RPMI8226 (cell line): ENCODE data around the gene SRP14.
"Not testable (repeated sequence)": the region's sequence is repeated elsewhere in the genome, so short reads cannot be mapped to it uniquely, and the experiment has no call there.

Source experiments
- DNase-seq: peaks from one replicate; pipeline ENCODE4 v3.0.0-alpha.2; 2015

The SRP14 gene

DNA sequence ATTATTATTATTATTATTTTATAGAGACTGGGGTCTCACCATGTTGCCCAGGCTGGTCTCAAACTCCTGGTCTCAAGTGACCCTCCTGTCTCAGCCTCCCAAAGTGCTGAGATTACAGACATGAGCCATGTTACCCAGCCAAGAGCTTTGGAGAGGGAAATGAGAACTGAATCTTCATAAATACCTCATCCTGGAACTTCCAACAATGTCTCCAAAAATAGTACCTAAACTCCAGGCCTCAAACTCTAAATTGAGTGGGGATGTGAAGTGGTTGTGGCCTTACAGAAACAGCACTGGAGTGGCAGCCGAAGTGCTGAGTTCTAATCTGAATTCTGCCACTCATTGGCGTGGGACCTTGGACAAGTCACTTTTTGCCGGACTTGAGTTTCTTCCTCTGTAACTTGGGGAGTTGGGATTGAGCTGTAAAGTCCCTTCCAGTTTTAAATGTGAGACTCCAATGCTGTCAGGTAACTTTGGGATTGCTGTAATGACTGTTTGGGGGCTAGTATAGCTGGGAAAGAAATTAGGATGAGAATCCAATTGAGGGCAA is 10.0 kb upstream of the SRP14 start:
- DNase-seq = no peak

DNA sequence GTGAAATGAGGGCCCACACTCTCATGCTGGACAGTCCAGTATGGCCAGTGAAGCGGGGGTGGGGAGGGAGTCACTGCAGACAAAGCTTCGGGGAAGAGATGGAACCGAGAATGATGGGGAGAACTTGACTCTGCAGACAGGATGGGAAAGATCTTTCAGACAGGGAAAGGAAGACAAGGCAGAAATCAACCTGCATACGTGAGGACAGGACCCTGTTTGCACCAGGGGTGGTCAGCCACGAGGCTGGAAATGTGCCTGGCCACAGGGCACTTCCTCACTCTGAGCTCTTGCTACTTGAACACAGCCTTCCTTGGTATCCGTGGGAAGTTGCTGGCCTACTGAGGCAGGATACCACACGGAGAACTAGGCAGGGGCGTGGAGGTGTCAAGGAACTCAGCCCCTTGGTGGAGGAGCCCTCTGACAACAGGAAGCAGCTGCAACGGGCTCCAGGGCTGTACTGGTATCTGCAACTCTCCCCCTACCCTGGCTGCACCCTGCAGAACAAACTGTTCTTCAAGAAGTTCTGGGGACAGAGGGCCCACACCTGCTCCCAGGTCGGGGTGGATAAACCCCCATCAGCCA is 9.3 kb upstream of the SRP14 start:
- DNase-seq = peak; percentile 47

DNA sequence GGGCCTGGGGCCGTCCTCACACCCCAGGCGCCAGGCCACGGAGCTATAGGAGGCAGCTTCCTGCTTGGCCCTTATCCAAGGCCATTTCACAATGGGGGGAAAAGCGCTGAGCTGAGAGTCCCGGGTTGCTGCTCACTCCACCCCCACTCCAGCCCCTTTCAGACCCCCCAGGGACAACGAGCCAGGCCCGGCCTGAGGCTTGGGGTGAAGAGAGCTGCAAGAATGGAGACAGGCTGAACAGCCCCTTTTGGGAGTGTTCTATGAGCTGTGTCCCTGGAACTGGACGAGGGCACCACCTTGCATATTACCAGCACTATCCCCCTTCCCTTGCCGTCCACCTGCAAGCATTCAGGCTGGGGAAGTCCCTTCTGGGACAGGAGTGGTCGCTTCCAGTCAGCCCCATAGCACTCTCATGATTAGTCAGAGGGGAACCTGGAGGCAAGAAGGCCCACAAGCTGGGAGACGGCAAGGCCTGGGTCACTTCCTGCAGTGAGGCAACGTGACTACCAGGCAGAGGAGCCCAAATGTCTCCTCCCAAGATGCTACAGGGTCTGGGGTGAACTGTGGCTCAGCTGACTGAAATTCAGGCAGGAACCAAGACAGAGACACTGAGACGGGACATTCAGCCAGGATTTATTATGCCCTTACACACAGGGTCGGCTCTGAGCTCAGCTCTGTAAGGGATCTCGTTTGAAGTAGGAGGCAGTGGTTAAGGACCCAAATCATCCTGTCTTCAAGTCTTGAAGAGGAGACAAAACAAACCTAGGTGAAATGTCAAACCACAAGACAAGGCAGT is 8.6 kb upstream of the SRP14 start:
- DNase-seq = peak; percentile 24

DNA sequence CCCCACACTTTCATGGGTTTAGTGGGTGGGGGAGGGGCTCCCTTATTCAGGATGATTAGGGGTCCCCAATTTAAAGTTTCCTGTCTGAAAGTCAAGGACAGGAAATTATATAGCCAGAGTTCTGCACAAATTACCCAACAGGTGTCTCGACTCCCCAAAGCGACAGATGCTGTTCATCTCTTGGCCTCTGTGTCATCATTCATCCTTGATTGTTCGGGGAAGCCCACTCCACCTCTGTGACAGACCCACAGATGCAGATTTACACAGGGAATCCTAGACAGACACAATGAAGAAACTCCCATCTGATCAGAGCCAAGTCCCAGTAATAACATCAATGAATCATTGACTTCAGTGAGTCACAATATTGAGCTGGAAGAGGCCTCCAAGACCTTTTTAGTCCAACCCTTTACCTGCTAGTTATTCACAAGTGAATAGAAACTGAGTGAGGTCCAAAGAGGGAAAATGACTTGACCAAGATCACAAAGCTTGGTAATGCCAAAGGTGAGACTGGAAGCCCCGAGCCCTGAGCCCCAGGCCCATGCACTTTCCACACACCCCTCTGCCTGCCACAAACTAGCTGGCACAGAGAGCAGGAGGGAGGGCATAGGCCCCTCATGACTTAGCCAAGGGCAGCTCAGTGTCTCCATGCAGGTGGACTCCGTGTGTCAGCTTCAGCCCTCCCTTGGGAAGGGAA is 7.9 kb upstream of the SRP14 start:
- DNase-seq = no peak

DNA sequence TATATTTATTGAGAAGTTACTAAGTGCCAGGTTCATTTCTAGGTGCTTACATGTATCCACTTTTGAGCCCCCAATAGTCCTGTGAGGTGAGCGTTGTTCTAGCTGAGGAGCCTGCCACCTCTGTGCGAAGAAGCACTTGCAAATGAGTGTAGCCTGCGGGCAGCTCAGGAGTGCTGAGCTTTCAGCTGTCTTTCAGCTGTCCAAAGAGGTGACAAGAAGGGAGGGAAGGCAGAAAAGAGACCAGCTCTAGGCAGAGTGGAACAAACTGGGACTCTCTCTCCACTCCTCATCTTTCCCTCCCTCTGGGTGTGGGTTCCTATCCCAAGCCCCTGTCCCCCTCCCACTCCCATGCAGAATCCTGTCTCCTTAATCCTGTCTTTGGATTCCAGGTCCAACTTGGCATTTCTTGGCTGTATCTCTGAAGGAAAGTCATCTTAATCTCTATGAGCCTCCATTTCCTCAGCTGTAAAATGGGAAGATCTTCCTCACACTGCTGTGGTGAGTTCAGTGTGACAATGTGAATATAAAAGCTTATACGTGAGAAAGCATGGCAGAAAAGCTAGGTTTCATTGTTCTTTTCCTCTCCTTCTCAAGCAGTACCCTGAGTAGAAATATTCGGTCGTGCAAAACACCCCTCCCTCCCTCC is 6.7 kb upstream of the SRP14 start:
- peak; percentile 61 for DNase-seq

DNA sequence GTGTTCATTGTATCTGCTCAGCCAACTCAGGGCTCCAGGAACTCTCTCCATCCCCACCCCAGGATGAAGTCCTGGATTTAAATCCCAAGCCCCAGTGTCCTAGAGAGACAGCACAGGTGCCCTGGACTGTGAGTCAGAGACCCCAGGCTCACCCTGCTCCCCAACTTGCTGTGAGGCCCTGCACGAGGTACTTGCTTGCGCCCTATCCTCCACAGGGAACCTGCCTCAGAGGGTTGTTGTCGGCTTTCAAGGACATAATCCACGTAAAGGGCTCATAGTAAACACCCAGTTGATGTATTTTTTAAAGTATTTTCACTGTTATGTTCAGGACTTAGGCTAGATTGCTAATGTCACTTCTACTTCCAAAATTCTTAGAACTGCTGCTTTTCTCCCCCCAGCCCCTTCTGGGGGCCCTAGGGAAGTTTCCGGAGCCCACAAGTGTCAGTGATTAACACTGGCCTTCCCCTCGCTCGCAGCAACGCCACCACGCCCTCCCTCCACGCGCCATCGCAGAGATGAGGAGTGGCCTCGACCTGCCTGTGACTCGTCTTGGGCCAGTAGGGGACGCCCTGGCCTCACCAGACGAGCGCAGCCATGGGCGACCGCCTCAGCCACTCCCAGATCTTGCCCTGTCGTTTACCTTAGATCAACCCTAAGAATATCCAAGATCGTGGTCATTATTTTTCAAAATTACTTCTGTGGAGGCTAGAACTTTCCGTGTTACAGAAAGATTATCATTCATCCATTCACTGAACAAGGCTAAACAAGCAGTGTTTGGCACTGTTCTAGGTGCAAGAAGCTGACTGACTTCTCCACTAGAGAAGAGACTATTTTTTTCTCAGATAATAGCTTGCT is 6.0 kb upstream of the SRP14 start:
- peak; percentile 82 for DNase-seq

DNA sequence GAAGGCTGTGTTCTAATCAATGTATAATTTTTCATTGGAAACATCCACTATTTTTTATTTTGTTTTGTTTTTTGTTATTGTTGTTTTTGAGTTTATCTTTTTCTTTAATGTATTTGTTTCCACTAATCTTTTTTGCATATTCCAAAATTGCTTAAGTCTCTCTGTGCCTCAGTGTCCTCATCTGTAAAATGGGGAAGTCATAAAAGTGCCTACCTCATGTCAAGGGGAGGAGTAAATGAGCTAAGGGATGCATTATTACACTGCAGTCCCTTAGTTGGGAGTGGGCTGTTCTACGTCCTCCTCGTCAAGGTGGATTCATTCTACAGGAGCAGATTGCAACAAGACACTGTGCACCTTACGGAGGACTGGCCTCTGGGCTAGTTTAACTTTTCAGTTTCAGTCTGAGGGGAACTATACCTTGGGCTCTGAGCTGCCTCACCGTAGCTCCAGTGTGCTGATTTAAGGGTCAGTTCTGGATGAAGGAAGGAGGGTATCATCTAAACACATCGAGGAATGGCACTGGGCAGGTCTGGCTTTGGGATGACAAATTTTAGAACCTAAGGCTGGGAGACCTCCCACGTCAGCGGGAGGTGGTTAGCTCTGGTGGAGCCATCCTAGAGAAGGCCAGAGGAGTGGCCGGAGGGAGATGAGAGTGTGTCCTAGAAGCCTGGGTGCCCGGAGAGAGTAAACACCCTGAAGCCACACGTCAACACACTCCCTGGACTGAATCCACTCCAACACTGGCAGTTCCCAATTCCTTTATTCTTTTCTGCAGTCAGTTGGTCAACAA is 5.1 kb upstream of the SRP14 start:
- no peak for DNase-seq

DNA sequence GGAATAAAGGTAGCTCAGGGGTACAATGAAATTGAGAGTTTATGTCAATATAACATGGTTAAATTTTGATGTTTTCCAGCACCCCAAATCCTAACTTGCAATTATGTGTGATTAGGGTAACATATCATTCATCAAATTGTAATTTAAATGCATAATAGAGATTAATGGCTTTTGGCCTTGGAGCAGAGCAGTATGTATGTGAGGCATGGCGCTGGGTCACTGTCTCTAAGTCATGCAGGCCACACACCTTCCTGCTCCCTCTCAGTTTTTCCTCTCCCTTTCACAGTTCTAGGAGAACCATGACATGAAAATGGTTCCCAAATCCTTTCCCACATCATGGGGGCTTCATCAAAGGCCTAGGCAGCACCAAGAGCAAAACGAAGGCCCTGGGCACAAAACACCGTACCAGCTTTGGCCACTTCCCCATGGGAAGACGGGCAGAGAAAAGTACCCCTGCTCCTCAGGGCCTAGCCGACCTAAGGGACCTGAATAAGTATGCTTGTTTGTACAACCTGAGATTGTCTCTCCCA is 3.9 kb upstream of the SRP14 start:
- no peak for DNase-seq

DNA sequence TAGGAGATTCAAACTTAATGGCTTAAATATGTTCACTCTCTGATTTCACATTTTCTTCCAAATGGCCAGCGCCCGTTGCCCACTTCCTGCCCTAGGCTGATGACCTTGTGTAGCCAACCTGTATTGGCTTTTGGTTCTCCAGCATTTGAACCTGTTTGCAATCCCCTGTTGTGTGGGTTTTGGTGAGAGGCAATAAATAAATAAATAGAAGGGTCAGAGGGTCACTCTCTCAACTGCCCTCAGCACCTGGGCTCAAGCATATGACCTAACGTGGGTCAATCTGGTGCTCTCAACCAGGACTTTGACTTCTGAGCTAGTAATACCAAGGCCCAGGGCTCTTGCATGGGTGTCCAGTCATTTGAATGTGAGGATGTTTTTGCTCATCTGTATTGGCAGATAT is 1.8 kb upstream of the SRP14 start:
- no peak for DNase-seq

DNA sequence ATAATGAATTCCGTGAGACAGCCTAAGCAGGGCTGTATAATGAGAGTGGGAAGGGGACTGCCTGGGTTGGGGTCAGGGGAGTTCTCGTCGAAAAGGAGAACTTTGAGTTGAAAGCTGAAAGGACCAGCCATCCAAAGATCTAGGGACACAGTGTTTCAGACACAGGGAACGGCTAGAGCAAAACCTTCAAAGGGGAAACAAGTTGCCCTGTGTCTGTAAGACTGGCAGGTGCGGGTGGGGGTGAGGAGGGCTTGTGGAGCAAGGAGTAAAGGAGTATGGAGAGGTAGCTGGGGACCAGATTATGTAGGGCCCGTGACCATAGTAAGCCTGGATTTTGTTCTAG is 1.3 kb upstream of the SRP14 start:
- no peak for DNase-seq

DNA sequence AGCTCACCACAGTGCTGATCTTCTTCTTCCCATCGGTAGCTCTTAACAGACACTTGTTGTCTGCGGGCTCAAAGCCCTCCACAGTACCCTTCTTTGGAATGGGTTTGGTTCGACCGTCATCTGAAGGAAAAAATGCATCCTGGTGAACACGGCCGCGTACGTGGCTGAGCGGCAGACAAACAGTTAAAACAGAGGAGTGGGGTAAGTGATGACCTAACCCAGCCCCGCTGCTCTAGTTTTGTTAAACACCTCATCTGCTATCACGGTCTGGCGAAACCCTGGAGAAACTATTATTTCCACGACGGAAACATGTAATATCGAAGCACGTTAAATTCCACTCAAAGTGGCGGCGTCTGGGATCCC is 725 bp downstream of the SRP14 start:
- no peak for DNase-seq

DNA sequence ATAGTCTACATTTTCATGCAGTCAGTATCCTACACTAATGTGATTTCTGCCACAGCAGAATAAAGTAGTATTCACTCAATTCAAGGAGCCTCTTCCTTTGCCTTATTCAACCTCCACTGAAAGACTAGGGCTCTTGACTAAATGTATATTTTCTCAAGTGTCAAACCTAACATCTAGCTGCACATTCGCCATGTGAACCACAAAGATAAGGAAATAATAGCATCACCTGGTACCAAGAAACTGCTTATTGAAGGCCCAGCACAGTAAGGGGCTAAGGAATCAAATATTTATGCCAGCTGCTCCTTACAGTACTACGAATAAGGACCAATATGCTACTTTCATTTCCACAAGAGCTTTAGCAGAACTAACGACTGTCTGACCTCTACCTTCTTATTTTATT is 1.3 kb downstream of the SRP14 start:
- no peak for DNase-seq

DNA sequence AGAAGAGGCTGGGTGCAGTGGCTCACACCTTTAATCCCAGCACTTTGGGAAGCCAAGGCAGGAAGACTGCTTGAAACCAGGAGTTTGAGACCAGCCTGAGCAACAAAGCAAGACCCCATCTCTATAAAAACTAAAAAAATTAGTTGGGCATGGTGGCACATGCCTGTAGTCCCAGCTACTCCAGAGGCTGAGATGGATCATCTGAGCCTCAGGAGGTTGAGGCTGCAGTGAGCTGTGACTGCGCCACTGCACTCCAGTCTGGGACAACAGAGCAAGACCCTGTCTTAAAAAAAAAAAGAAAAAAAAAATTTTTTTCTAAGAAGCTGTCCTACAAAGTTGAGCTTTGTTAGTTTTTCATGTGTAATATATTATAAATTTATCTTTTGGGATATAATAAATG is 3.8 kb downstream of the SRP14 start:
- DNase-seq = not testable (repeated sequence)

DNA sequence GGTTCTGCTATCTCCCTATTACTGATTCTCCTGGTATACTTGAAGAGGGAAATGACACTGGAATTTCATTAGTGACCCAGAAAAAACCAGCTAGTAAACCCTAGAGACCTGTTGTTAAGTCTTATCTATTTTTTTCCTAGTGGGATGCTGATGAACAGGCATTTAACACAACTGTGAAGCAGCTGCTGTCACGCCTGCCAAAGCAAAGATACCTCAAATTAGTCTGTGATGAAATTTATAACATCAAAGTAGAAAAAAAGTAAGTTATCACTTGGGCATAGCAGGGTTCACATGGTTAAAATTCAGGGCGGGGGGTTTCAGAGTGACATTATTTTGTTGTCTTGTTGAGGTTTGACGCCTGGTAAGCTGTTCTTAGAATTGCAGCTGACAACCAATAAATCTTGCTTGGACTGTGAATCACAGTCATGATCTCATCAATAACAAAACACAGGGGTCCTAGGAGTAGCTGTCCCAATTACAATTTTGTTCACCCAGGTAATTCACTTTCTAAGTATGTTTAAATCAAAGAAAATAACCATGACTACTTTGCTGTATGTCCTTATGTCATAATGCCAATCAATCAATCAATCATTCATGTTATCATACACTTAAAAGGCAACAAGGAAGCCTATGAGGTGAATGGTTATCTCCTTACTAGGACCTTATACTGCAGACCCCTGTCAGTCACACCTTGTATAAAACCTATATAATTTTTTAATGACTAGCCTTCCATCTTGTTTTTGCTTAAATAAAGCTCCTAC is 4.6 kb downstream of the SRP14 start:
- no peak for DNase-seq

DNA sequence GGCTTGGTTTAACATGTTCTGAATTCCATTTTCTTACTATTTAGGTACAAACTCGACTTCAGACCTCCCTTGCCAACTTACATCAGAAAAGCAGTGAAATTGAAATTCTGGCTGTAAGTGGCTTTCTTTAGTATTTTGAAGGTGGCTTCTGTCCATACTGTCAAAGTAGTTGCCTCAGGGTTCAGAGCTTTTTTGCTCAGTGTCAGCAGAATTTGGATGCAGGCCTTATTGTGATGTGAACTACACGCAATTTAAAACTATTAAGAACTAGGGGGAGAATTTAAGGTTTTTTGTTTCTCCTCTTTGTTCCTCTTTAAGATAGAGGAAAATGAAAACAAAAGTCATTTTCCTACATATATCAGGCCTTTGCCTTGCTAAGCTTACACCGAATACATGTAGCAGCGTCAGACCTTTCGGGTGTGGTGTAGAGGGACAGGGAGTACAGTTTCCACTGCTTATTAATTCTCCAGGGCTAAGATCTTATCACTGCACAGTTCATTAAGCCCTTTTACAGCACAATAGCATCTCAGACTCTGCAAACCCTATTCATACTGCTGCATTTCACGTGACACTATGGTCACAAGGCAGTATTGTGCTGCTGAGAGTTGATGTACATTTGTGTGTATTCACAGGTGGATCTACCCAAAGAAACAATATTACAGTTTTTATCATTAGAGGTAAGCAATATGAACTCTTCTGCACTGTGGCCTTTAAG is 6.7 kb downstream of the SRP14 start:
- no peak for DNase-seq

DNA sequence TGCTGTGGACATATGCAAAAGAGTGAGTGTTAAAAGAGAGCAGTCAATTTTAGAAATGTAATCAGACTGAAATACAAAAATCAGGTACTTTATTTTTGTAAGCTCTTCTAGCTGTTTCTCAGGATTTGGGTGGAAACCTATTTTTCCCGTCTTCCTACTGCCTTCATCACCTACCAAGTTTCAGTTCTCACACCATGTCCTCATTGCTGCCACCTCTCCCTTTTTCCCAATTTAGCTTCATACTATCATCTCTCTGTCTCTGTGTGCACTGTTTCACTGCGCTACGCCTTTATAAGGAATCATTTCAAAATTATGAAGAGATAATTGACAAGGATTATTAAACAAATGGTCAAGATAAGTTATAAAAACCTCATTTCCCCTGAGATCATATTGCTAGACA is 7.7 kb downstream of the SRP14 start:
- no peak for DNase-seq

DNA sequence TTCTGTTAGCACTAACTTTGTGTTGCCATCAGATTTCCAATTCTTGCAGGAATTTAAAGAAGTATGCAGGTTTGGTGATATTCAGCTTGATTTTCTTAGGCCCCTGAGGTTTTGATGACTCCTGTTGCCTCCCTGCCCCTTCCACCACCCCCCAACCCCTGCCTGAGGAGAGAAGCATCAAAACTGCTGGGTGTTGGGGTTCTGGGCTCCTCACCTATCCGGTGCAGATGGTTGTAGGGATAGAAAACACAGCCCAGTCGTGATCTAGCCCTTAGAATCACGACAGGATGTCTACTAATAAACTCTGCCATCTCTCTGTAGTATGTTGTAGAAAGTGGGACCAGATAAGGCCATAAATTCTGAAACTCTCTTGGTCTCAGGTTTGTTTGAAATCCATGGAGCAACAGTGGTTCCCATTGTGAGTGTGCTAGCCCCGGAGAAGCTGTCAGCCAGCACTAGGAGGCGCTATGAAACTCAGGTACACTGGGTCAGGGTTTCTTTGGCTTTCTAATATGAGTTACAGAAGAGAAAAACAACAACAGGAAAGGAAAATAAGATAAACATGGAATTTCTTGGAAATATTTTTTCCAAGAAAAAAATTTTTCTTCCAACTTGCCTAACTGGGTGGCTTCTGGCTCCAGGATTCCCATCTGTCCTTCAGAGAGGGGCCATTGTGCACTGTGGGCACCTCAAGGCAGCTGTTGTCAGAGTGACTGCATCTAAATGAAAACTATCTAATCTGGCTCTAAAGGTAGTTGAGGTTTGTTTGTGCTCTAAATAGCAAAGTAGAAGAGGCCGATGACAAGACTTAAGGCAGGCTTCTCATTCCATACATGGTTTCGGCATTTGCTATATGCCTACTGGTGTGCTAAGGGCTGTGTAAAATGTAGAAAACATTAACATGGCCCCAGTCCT is 8.7 kb downstream of the SRP14 start:
- DNase-seq = no peak

DNA sequence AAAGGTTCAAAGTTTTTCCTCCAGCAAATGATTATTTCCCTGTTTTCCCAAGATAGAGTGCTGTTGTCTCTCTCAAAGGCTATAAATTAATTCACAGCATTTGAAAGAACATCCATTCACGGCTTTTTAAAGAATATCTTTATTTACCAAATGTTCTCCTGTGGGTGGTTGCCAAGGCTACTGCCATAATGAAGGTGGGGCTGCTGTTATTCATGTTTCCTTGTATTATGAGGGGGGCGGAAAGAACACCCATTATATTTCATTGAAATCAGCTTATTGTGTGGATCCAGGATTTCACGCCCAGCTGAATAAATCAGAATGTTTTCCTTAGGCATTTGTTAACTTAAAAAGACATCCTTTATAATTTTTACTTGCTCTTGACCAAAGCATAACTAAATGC is 10.1 kb downstream of the SRP14 start:
- no peak for DNase-seq

DNA sequence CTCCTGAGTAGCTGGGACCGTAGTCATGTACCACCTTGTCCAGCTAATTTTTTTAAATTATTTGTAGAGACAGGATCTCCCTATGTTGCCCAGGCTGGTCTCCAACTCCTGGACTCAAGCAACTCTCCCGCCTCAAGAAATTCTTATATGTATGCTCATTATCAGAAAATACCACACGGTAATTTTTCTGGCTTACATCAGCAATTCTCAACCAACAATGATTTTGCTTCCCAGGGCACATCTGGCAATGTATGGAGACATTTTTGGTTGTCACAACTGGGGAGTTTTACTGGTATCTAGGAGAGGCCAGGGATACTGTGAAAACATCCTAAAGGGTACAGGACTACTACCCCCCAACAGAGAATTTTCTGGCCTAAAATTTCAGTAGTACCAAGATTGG is 10.8 kb downstream of the SRP14 start:
- no peak for DNase-seq
